ENCODE results near the gene ZMYND8.

GRCh38 chr20:47311967-47312681 lies 44.4 kb downstream of the ZMYND8 start:
- no peak for TF ChIP-seq CTCF (conservative IDR thresholded peaks at IDR 0.05 in 1 of 2, IDR thresholded peaks at IDR 0.05 in 1 of 2; ENCODE audit: extremely low read depth in 1 of 2, insufficient read depth in 1 of 2, low read depth in 1 of 2, low read length in 2 of 2)
- TF ChIP-seq EZH2 (IDR thresholded peaks at IDR 0.05; ENCODE audit: borderline replicate concordance, low read length): no peak
